Neural crest cell (in vitro differentiated cells): Measurements from ENCODE around the gene SCP2. TPM values are rescaled to one million over a fixed set of nuclear protein-coding genes. Genes with fewer than 3 reads are reported as not detected.

Experiments
- DNase-seq: peaks from one replicate; pipeline ENCODE4 v3.0.0; 2021; ENCODE audit warnings: low read depth, mixed read lengths, low spot score
- H3K27ac Mint-ChIP-seq: one replicate; pipeline ENCODE4 v1.8.0; 2021; ENCODE audit warnings: mild to moderate bottlenecking, mixed read lengths; ENCODE audit not compliant: unreplicated experiment
- H3K27me3 Mint-ChIP-seq: 2 replicates; pipeline ENCODE4 v1.8.0; 2021; ENCODE audit warnings: low read depth, mild to moderate bottlenecking, mixed read lengths
- H3K36me3 Mint-ChIP-seq: 2 replicates; pipeline ENCODE4 v1.8.0; 2021; ENCODE audit warnings: low read depth, mild to moderate bottlenecking, mixed read lengths
- H3K4me1 Mint-ChIP-seq: 2 replicates; pipeline ENCODE4 v1.8.0; 2021; ENCODE audit warnings: mixed read lengths
- H3K4me3 Mint-ChIP-seq: one replicate; pipeline ENCODE4 v1.8.0; 2021; ENCODE audit warnings: mild to moderate bottlenecking, mixed read lengths
- H3K9me3 Mint-ChIP-seq: 2 replicates; pipeline ENCODE4 v1.8.0; 2021; ENCODE audit warnings: mixed read lengths
- total RNA-seq: library from RNA; stranded (reverse); gene quantifications from 2 replicates; pipeline ENCODE4 v1.2.1, GENCODE V29; 2021
- TF ChIP-seq, protein P1 (sequence below): fragments of 200-600 bp; sonication (generic); conservative IDR thresholded peaks from 2 replicates; pipeline ENCODE4 v1.5.0; 2021; ENCODE audit warnings: antibody characterized with exemption, mild to moderate bottlenecking

Gene SCP2
- total RNA-seq, 1 donor from 2014 or later: 61.8 TPM

DNA sequence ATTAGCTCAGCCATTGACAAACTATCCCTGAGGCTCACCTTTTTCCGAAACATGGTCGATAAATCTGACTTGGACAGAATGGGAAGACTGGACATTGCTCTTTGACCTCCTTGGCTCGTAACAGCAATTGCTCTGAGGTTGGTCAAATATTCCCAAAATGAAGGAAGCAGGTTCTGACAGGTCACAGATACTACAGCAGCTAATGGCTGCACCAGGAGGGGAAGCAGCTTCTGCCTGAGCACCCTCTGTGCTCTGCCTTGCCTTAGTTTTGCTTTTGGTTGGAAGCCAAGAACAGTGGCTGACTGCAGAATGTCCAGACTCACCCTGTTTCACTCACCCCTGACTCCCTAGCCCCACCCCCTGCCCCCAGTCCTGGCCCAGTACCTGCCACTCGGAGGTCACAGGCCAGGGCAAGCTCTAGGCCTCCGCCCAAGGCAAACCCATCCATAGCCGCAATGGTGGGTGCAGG, 20.9 kb upstream of the SCP2 start:
- Mint-ChIP-seq H3K36me3 (no peaks in the 10 kb centered on the region), H3K4me1 (peaks cover 3% of the 10 kb centered on the region), H3K4me3 (no peak overlapping the region), H3K9me3 (no peaks in the 10 kb centered on the region), H3K27ac (no peak overlapping the region), H3K27me3 (no peaks in the 10 kb centered on the region)
- DNase-seq: no peak
- TF ChIP-seq, protein P1, sequence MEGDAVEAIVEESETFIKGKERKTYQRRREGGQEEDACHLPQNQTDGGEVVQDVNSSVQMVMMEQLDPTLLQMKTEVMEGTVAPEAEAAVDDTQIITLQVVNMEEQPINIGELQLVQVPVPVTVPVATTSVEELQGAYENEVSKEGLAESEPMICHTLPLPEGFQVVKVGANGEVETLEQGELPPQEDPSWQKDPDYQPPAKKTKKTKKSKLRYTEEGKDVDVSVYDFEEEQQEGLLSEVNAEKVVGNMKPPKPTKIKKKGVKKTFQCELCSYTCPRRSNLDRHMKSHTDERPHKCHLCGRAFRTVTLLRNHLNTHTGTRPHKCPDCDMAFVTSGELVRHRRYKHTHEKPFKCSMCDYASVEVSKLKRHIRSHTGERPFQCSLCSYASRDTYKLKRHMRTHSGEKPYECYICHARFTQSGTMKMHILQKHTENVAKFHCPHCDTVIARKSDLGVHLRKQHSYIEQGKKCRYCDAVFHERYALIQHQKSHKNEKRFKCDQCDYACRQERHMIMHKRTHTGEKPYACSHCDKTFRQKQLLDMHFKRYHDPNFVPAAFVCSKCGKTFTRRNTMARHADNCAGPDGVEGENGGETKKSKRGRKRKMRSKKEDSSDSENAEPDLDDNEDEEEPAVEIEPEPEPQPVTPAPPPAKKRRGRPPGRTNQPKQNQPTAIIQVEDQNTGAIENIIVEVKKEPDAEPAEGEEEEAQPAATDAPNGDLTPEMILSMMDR: no peak

DNA sequence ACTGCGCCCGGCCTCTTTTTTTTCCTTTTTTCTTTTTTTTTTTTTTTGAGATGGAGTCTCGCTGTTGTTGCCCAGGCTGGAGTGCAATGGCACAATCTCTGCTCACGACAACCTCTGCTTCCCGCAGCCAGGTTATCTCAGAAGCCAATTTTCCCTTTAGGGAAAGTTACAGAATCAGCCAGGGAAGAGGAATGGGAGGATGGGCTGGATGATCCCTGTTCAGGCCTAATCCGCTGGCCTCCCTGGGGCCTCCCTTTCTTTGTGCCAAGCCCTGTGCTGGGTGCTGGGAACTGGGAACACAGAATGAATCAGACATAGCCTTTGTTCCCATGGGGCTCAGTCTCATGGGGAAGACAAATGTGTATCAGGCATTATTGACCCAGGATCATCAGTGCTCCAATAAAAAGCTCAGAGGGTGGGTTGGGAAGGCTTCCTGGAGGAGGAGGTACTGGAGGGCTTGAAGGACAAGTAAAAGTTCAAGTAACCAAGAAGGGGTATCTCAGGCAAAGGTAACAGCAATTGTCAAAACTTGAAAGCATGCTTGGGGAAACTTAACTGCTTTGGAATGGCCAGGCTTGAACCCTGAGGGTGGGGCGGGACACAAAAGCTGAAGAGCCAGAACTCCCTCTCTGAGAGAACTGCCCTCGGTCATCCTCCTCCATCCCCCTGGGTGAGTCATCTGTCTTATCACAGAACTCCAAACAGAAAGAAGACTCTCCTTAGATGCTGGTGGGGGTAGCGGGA, 19.8 kb upstream of the SCP2 start:
- DNase-seq: no peak
- Mint-ChIP-seq H3K36me3 (no peaks in the 10 kb centered on the region), H3K27me3 (no peaks in the 10 kb centered on the region), H3K27ac (no peak overlapping the region), H3K9me3 (no peaks in the 10 kb centered on the region), H3K4me3 (no peak overlapping the region), H3K4me1 (peaks cover 3% of the 10 kb centered on the region)
- TF ChIP-seq, protein P1: no peak

DNA sequence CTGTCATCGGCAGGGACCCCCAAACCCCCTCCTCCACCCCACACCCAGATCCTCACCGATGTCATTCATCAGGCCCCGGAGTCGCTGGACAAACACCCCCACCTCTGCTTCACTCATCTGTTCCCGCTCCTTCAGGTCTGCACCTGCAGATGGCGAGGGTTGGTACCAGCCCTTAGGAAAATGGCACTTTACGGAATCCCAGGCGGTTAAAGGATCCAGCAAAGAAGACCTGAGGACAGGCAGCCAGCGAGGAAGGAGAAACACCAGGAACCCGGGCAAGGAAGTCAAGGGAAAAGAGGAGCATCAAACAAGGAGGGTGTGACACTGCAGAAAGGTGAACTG, 19.3 kb upstream of the SCP2 start:
- H3K27ac Mint-ChIP-seq: no peak overlapping the region
- TF ChIP-seq, protein P1: no peak
- no peaks in the 10 kb centered on the region for H3K27me3 Mint-ChIP-seq
- peaks cover 3% of the 10 kb centered on the region for H3K4me1 Mint-ChIP-seq
- no peak overlapping the region for H3K4me3 Mint-ChIP-seq
- no peaks in the 10 kb centered on the region for H3K9me3 Mint-ChIP-seq
- H3K36me3 Mint-ChIP-seq: no peaks in the 10 kb centered on the region
- DNase-seq: no peak

DNA sequence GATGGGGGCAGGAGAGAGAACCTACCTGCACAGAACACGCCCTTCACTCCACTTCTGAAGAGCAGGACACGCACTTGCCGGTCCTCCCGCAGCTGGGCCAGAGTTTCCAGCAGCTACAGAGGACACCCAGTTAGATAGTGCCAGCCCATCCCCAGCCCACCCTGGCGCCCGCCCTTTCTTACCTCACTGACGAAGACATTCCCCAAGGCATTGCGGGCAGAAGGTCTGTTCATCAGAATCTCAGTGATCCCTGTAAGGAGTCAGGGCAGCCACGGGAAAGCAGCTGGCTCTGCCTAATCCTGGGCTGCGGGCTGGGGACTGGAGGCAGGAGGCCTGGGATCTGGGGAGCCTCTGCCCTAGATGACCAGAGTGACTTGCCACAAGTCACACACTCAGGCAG, 15.5 kb upstream of the SCP2 start:
- H3K9me3 Mint-ChIP-seq: no peaks in the 10 kb centered on the region
- DNase-seq: no peak
- peaks cover 3% of the 10 kb centered on the region for H3K4me1 Mint-ChIP-seq
- no peaks in the 10 kb centered on the region for H3K36me3 Mint-ChIP-seq
- no peak overlapping the region for H3K4me3 Mint-ChIP-seq
- no peak overlapping the region for H3K27ac Mint-ChIP-seq
- TF ChIP-seq, protein P1: no peak
- no peaks in the 10 kb centered on the region for H3K27me3 Mint-ChIP-seq

DNA sequence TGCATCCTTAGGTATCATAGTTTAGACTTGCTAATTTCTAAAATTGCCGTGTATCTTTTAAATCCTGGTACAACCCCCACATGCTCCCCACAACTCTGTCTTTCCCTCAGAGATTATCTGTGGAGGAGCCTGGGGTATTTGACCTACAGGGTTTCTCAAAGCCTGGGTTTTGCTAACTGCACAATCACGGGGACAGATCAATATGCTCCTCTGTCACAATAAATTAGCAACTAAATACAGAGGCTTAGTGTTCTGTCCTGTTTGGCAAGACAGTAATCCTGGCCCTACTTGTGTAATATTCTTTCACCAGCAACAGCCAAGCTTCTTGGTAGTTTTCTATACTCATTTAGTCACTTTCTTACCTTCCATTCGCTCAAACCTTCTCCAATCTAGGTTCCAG, 14.1 kb upstream of the SCP2 start:
- no peaks in the 10 kb centered on the region for H3K9me3 Mint-ChIP-seq
- H3K4me1 Mint-ChIP-seq: peaks cover 3% of the 10 kb centered on the region
- TF ChIP-seq, protein P1: no peak
- no peak for DNase-seq
- peaks cover 2% of the 10 kb centered on the region for H3K27me3 Mint-ChIP-seq
- H3K36me3 Mint-ChIP-seq: no peaks in the 10 kb centered on the region
- no peak overlapping the region for H3K27ac Mint-ChIP-seq
- H3K4me3 Mint-ChIP-seq: no peak overlapping the region
